ENCODE data around the gene UCP3.

UCP3 gene

DNA sequence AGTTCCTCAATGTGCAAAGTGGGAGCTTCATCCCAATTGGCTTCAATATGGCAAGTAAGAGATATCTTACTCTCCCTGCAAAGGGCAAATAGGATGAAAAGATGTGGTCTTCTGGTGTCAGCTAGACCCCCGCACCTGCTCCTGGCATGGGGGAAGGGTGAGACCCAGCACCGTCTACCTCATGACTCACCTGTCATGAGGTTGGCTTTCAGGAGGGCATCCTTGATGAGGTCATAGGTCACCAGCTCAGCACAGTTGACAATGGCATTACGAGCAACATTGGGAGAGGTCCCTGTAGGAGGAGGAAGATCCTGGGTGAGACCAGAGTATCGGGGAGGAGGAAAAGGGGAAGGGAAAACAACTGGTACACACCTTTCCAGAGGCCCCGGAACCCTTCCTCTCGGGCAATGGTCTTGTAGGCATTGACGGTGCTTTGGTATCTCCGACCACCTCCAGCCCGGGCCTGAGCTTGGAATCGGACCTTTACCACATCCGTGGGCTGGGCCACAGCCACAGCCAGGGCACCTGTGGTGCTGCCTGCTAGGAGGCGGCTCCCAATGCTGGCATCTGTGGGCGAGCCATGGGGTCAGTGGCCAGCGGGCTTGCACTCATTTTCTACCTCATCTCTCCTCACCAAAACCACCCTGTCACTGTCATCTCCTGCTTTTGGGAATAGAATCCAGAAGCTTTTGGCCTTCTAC, 32.3 kb downstream of the UCP3 start:
- no peak for DNase-seq

DNA sequence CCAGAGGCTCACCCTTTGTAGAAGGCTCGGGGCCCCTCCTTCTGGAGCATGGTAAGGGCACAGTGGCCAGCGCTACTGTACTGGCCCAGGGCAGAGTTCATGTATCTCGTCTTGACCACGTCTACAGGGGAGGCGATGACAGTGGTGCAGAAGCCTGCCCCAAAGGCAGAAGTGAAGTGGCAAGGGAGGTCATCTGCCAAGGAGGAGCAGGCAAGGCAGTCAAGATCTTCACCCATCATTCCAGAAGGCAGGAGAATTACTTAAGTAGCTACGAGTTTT, 33.5 kb downstream of the UCP3 start:
- no peak for DNase-seq

DNA sequence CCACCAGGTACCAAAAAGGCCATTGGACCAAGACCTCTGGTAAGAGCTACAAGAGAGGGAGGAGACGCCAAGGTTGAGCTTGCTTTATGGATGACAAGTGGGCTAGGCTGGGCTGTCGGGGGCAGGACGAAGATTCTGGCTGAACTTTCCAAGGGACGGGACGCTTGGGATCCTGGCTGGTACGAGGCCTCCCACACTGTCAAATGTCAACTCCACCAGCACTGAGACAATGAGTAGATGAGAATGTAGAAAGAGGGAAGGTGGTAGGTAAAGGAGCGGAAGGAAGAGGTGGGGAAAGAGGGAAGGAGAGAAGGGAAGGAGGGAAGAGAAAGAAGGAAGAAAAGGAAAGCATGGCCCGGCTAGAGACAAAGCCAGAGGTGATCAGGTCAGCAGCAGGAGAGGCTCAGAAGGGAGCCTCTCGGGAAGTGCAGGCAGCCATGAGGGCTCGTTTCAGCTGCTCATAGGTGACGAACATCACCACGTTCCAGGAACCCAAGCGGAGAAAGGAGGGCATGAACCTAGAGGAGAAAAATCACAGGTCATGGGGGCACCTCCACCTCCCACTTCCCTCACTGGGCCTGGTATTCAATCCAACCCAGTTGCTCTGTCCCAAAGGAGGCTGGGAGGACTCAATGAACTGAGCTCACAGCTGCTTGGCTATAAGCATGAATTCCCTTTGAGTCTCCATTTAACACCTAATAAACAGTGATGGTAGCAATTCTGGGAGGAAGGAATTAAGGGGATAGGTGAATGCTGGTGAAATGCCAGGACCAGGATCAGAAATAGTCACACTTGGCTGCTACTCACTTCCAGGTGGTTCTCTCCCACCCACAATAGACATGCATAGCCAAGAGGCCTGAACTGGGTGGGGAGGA, 34.0 kb downstream of the UCP3 start:
- no peak for DNase-seq

DNA sequence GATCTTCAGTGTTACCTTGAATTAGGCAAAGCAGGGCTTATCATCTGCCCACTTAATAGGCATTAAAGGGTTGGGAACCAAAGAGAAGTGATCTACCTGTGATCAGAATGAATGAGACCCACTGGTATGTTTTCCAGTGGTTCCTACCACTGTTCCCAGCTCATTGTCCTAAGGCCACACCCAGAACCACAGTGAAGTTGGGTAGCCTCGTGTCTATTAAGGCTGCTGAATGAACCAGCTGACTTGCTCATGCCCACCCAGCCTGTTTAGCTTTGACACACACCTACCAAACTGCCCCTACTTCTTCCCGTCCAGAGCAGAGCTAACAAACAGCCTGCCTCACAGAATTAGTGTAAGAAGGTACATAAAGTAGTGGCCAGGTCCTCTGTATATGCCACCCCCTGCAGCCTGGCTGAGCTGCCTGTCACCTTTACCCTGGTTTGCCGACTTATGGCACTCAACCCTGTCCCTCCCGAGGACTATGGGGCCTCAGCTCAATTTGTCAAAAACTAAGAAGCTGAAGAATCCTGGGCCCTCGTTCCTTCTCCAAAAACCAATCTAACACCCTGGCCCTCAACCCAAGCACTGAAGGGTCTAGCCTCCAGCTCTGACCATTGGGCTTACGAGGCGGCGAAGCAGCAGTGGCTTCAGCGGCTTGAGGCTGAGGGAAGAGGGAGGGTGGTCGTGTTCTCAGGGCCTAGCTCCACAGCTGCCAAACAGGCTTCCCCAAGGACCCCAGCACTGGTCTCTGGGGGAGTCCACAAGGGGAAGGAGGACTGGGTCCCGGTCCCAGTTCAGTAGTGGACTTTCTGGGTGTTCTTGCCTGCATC, 36.0 kb downstream of the UCP3 start:
- no peak for DNase-seq

DNA sequence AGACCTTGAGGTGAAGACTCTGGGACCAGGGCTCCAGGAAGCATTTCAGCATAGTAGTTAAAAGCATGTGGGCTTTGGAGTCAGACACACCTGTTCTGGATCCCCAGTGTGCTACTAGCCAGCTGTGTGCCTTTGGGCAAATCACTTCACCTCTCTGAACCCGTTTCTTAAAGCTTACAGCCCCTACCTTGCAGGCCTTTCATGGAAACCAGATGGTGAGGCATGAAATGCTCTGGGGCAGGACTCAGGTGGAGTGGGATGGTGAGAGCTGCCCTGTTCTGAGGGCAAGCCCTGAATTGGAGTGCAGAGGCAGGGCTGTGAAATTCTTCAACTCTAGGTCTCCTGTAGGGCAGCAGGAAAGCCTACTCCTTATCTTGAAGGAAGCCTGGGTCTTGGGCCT, 36.7 kb downstream of the UCP3 start:
- no peak for DNase-seq

DNA sequence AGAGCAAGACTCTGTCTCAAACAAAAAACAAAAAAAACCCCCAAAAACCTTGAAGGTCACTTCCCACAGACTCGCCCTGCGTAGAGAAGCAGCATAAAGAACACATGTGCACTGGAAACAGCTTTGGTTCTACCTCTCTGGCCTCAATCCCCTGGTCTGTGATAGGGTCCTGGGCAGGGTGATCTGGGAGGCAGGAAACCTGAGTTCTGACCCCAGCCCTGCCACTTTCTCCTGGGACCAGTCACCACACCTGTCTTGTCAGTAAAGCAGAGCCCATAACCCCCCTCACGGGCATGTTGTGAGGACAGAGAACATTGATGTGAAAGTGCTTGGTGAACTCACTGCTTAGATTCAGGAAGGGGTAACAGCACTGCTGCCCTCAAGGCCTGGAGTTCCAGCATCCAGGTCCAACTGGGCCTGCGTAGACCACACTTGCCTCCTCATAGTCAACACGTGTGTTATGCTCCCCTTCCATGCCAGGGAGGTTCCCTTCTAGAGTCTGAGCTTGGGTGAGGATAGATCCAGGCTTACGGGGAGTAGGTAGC, 37.6 kb downstream of the UCP3 start:
- DNase-seq, result no peak

DNA sequence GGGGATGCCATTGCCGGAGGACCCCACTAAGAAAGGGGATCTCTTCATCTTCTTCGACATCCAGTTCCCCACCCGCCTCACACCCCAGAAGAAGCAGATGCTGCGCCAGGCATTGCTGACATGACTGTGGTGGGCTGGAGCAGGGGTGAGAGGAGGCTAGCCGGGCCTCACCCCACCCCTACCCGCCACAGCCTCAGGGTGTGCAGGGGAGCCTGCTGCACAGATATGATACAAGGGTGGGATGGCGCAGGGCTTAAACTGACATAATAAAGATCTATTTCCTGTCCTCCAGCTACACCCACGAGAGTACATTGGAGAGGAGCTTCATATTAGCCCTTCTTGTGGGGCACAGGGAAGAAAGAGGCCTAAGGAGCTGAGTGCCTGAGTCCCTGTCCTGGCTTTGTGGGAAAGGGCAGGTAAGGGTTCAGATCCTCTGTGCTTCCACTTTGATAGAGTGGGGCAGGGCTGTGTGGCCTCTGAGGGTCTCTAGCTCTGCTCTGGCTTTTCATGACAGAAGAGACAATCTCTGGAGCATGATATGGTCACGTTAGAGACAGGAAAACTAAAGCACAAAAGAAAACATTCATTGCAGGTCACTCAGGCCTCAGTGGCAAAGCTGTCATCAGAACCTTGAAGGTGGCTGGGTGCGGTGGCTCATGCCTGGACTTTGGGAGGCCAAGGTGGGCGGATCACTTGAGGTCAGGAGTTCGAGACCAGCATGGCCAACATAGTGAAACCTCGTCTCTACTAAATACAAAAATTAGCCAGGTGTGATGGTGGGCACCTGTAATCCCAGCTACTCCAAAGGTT, 38.7 kb downstream of the UCP3 start:
- peak; percentile 20 for DNase-seq

DNA sequence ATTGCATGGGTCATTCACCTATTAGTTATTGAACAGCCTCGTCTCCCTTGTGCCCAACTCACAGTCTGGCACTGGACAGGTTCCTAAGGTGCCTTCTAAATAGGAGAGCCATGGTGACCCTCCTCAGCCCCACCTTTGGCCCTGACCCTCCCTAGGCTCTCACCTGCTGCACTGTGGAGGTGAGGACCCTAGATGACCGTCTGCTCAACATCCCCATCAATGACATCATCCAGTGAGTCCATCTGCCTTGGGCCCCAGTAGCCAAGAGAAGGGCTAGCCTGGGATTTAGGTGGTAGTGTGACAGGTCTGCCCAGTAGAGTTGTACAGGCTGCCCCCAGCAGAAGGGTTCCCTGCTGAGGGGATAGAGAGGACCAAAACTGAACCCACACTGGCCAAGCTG, 39.8 kb downstream of the UCP3 start:
- no peak for DNase-seq

DNA sequence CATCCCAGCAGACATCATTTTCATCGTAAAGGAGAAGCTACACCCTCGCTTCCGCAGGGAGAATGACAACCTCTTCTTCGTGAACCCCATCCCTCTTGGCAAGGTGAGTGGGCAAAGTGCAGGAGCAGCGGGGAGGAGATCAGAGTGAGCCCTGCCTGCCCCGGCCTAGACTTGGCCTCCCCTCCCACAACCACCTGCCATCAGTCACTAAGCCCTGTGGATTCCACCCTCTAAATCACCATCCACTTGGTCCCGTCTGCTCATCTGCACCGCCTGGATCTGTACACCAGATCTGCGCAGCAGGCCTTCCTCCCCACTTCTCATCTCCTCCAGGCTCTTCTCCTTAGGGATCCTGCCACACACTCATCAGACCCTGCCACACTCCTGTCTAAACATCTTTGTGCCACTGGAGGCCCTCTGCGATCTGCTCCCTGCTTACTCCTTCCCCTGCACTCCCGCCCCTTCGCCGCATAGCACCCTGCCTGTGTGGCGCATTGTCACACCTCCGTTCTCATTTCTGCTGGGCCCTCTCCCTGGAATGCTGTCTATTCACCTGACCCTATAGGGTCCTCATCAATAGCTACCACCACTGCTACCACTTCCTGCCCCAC, 40.4 kb downstream of the UCP3 start:
- DNase-seq, result no peak

DNA sequence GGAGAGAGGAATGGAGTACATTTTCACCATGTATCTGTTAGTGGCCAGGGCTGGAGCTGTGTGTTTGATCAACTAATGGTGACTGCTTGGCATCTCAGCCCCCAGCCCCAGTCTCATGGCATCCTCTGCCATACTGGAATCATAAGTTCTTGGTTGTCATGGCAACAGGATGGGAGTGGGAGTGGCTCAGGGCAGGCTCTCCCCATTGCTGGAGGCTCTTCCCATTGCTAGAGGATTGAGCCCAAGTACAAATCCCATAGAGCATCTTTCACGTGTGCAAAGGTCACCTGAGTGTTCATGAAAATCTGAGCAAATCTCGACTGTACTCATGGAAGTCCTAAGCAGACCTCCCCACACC, 43.1 kb downstream of the UCP3 start:
- no peak for DNase-seq

DNA sequence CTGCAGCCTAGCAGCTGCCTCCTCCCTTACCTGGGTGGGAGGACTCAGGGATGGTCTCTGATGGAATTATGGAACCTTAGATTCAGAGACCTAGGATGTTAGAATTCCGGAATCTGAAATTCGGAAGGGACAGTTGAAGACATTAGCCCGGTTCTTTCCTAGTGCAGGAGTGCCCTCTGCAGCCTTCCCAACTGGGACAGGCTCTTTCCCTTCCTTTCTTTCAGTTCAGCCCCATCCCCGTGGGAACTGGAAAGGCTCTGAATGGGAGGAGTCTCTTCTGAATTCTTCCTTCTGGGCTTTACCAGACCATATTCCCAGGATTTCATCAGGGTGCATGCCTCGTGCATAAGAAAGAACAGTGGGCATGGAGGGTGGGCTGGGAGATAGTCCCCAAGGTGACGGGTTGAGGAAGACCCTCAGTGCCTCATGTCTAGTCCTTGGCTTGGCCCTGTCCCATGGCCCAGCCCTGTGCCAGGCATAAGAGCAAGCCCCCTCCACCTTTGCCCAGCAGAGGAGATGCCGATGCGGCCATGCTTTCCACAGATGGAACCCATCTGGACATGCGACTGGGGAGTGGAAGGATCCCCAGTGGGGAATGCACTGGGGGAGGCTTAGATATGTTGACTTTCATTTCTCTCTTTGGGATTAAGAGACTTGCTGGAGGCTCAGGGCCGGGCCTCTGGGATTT, 43.7 kb downstream of the UCP3 start:
- DNase-seq, result no peak

DNA sequence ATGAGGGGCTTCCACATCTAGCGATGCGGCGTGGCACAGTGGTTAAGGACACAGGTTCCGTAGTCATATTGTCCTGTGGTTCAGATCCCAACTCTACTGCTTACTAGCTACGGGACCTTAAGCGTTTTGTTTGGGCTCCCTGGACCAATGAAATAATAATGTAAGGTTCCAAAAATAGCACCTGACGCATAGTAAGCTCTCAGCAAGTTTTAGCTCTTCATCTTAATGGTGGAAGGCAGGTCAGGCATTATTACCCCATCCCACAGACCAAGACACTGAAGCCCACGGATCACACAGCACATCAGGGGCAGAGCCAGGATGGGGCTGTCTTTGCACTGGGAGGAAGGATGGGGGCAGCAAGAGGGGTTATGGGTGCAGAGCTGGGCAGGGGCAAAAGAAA, 45.0 kb downstream of the UCP3 start:
- no peak for DNase-seq

DNA sequence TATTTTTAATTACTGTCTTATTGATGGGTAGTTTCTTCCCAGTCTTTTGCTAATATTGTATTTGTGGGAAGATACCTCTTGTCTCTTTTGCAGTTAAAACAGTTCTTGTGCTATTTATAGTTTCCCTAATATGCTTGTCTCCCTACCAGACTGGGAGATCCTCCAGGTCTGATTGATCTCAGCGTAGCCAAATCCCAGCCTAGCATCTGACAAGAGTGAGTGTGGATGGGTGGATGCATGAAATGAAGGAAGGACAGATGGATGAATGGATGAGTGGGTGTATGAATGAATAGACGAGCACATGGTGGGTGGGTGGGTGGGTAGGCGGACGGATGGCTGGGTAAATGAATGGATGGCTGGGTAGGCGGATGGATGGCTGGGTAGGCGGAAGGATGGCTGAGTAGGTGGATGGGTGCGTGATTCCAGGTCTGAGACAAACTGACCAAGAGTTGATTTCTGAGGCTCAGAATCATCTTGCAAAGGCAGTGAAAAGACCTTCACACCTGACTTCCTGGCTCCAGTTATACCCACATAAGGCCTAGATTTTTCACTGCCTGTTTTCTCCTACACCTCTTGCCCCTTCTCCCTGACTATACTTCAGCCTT, 46.7 kb downstream of the UCP3 start:
- no peak for DNase-seq

DNA sequence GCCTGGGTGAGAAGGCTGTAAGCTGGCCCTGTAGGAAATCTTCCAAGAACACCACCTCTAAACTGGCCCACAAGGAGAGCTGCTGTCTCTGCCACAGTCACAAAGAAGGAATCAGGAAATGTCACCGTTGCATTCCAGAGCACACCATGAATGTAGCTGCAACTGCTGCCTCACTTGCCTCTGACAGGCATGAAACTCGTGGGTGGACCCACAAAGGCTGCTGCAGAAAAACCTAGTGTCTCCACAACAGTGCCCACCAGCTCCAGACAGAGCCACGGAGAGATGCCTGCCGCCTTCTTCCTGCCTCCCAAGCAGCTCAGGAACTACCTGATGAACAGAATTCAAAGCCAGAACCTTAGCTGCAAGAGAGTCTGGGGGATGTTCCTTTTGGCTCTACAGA, 47.6 kb downstream of the UCP3 start:
- no peak for DNase-seq

DNA sequence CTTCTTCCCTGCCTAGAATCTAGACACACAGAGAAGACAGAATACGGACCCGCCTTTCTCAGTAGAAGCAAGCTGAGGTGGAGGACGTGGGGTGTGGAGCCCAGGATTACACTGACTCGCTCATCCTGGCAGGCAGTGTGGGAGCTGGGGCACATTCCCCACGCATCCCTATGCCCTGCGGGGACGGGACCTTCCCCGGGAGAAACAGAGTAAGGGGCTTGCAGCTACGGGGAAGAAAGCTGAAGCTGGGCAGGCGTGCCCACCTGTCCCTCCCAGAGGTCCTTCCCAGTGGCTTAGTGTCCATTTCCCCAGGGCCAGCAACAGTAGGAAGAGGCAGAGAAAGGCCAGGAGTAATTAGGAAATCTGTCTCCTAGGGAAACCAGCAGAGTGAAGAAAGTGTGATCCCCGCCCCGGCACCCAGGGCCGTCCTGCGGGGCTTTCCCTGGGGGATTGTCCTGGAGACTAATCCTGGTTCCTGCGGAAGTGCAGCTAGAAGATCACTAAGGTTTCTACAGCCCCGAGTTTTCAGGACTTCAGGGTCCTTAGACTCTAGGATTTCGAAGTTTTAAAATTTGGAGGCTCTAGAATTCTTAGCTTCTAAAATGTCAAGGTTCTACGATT, 50.3 kb downstream of the UCP3 start:
- DNase-seq, result no peak

DNA sequence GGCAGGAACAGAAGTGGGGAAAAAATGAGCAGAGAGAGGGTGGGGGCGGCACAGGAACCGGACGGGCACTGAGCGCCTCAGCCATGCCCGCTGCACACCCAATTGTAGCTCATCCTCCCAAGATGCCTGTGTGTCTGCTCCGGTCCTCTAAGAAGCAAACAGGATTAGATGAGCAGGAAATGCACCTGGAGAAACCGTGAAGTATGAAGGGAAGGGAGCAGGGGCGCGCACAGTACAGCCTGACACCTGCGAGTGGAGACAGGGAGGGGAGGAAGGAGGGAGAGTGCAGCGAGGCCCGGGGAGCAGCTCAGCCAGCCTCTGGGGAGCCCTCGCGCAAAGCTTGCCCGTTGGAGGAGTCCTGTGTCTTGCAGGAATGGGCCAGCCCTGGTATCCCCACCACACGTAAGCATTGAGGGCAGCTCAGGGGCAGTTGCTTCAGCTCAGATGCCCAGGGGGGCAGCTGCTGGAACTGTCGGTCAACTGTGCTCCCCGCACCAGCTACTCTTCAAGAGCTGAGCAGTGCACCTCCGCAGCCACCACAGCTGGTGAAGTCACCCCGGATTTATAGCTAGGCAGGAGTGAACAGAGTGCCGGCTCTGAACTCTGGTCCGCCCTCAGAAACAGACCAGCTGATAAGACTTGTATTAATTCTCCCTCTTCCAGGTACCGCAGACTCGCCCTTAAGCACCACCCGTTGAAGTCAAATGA, 51.1 kb downstream of the UCP3 start:
- DNase-seq, result no peak

DNA sequence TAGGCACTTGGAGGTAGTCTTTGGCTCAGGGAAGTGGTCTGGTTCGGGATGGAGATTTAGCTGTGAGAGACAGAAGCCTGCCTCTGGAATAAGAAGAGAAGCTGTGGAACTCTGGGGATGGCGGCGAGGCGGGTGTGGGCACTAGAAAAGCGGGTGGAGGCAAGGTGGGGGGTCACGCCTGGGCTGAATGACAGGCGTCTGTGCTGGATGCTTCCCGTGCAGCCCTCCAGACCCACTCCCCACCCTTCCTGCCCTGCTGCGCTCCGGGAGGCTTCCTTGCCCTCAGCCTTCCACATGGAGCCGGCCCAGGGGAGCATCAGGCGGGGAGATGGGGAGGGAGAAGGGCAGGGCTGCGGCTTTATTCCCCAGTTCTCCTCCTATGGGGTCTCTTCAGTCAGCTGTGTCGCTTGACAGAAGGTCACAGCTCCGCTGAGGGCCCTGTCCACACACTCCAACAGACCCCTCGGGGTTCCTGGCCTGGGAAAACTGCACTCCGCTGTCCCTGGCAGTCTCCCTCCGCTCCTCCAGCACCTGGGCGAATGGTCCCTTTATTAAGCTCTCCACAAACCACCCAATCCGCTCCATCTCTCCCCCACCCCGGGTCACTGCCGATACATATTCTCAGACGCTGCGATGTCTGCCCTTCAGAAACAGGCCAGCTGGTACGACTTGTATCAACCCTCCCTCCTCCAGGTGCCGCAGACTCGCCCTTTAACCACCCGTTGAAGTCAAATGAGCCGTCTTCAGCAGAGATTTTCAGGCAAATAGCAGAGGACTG, 51.8 kb downstream of the UCP3 start:
- no peak for DNase-seq

DNA sequence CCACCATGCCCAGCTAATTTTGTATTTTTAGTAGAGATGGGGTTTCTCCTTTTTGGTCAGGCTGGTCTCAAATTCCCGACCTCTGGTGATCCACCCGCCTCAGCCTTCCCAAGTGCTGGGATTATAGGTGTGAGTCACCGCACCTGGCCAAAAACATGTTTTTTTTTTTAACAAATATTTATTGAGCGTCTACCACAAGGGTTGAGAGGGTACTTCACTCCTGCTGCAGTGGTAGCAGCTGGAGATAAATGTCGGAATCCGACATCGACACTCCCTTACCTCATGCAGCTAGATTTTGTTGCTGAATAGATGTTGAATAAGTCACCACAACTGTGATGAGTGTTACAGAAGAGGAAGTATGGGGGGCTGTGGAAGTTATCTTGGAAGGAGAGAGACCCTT, 57.1 kb downstream of the UCP3 start:
- DNase-seq, result no peak
